ENCODE data around the gene ZNF782. TPM values are rescaled to one million over a fixed set of nuclear protein-coding genes. Genes with fewer than 3 reads are reported as not detected.

ZNF782 gene
- polyA plus RNA-seq, 1 experiment, result 1.7 TPM

- peak; percentile 6 for DNase-seq (ENCODE audit: low read depth, low spot score)
- no peak overlapping the region for H3K4me3 ChIP-seq (ENCODE audit: low read depth, low read length)
- no peaks in the 10 kb centered on the region for H3K27me3 ChIP-seq (ENCODE audit: control insufficient read depth, insufficient read depth, low read length)
- H3K9me3 ChIP-seq (ENCODE audit: control insufficient read depth, insufficient read depth, low read length), result no peaks in the 10 kb centered on the region
- no peak for TF ChIP-seq CTCF (IDR thresholded peaks at IDR 0.05; ENCODE audit: low read depth, low read length)
- POLR2A ChIA-PET, result no interaction called here
- CTCF ChIA-PET, result interaction anchor here (0.9 kb wide), 1 partner anchor 9 kb away, joined by 4 read pairs; no protein-coding TSS in a partner anchor
- H3K27ac ChIP-seq (ENCODE audit: low read depth, low read length), result no peak overlapping the region
Measured at GRCh38 chr9:96884443-96884842, 30.1 kb upstream of the ZNF782 start.

DNA sequence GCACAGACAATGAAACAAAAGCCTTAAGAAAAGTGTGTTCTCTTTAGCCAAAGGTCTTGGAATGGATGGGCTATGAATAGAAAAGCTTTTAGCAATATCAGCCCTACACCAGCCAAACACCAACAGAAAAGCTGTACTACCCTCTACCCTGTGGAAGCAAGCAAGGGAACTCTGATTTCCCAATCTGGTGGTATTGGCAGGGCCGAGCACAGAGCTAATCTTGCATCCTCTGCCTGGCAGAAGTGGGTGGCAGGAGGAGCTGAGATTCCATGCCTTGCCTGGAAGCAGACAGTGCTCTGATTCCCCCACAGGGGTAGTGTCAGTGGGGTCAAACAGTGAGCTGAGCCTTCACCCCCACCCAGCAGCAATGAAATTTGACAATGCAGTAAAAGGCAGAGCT lies 29.6 kb upstream of the ZNF782 start:
- Histone ChIP-seq H3K4me3 (ENCODE audit: low read depth, low read length) (no peak overlapping the region), H3K9me3 (ENCODE audit: control insufficient read depth, insufficient read depth, low read length) (no peaks in the 10 kb centered on the region), H3K27ac (ENCODE audit: low read depth, low read length) (no peak overlapping the region), H3K27me3 (ENCODE audit: control insufficient read depth, insufficient read depth, low read length) (no peaks in the 10 kb centered on the region)
- POLR2A ChIA-PET, result no interaction called here
- no peak for DNase-seq (ENCODE audit: low read depth, low spot score)
- no peak for TF ChIP-seq CTCF (IDR thresholded peaks at IDR 0.05; ENCODE audit: low read depth, low read length)
- CTCF ChIA-PET, result no interaction called here

- no peak for TF ChIP-seq CTCF (IDR thresholded peaks at IDR 0.05; ENCODE audit: low read depth, low read length)
- Histone ChIP-seq H3K27ac (ENCODE audit: low read depth, low read length) (no peak overlapping the region), H3K27me3 (ENCODE audit: control insufficient read depth, insufficient read depth, low read length) (peaks cover 13% of the 10 kb centered on the region), H3K4me3 (ENCODE audit: low read depth, low read length) (no peak overlapping the region), H3K9me3 (ENCODE audit: control insufficient read depth, insufficient read depth, low read length) (peaks cover 6% of the 10 kb centered on the region; the same call in 1 of the 2 replicates)
- POLR2A ChIA-PET, result no interaction called here
- no peak for DNase-seq (ENCODE audit: low read depth, low spot score)
- CTCF ChIA-PET, result interaction anchor here (1.7 kb wide), 1 partner anchor 21 kb away, joined by 5 read pairs; no protein-coding TSS in a partner anchor
Measured at GRCh38 chr9:96877269-96877668, 23.0 kb upstream of the ZNF782 start.

DNA sequence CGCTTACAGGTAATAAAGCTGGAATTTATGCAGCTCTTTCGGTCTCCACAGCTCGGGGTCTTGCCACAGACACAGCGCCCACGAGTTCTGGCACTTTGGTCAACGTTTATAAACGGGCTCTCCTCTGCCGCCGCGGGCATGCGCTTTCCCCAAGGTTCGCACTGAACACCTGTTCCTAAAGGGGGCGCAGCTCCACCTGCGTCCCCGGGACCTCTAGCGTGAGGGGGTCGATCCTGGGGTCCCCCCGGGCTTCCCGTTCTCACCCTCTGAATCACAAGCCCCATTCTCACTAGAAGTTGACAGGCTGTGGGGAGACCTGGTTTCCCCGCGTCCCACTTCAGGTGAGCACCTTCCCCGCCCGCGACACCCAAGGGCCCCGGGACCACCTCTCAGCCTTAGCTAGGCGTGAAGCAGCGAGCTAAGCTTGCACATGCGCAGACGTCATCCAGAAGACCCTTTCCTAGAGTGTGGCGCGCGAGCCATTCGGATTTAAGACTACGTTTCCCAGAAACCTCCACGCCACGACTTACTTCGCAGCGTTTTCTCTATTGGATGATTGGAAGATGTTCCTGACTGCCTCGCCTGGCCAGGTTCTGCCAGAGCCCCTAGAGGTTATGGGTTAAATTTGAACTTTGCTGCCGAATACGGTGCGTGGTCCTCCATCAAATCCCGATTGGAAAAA lies 21.3 kb upstream of the ZNF782 start:
- ChIA-PET CTCF (interaction anchor here (0.9 to 2.9 kb wide), 3 partner anchors 9 to 22 kb away, joined by 4 to 21 read pairs (median 4); partner anchors contain the start of gene ZNF782), POLR2A (no interaction called here)
- H3K9me3 ChIP-seq (ENCODE audit: control insufficient read depth, insufficient read depth, low read length), result peaks cover 6% of the 10 kb centered on the region; the same call in 1 of the 2 replicates
- peak; percentile 43 for DNase-seq (ENCODE audit: low read depth, low spot score)
- peak; percentile 23; the same call in 1 of the 2 replicates for TF ChIP-seq CTCF (IDR thresholded peaks at IDR 0.05; ENCODE audit: low read depth, low read length)
- peaks cover 13% of the 10 kb centered on the region for H3K27me3 ChIP-seq (ENCODE audit: control insufficient read depth, insufficient read depth, low read length)
- H3K27ac ChIP-seq (ENCODE audit: low read depth, low read length), result no peak overlapping the region
- H3K4me3 ChIP-seq (ENCODE audit: low read depth, low read length), result peak overlapping the region; percentile 74

- TF ChIP-seq CTCF (IDR thresholded peaks at IDR 0.05; ENCODE audit: low read depth, low read length), result no peak
- H3K4me3 ChIP-seq (ENCODE audit: low read depth, low read length), result peak overlapping the region; percentile 74
- no peak for DNase-seq (ENCODE audit: low read depth, low spot score)
- ChIA-PET CTCF (interaction anchor here (0.9 to 2.9 kb wide), 3 partner anchors 10 to 21 kb away, joined by 4 to 21 read pairs (median 4); partner anchors contain the start of gene ZNF782), POLR2A (no interaction called here)
- peaks cover 6% of the 10 kb centered on the region; the same call in 1 of the 2 replicates for H3K9me3 ChIP-seq (ENCODE audit: control insufficient read depth, insufficient read depth, low read length)
- H3K27me3 ChIP-seq (ENCODE audit: control insufficient read depth, insufficient read depth, low read length), result peaks cover 13% of the 10 kb centered on the region
- no peak overlapping the region for H3K27ac ChIP-seq (ENCODE audit: low read depth, low read length)
Measured at GRCh38 chr9:96874947-96875460, 20.7 kb upstream of the ZNF782 start.
